Activated gamma-delta T cell treated with anti-CD3 and anti-CD28 coated beads, Interleukin-2, amount 50 U/mL, for 16 hours (primary cell): ENCODE data around the gene PDE9A.

Experiments
- DNase-seq: peaks from one replicate; pipeline ENCODE4 v3.0.0-alpha.2; 2020; ENCODE audit warnings: low read depth

Gene PDE9A

DNA sequence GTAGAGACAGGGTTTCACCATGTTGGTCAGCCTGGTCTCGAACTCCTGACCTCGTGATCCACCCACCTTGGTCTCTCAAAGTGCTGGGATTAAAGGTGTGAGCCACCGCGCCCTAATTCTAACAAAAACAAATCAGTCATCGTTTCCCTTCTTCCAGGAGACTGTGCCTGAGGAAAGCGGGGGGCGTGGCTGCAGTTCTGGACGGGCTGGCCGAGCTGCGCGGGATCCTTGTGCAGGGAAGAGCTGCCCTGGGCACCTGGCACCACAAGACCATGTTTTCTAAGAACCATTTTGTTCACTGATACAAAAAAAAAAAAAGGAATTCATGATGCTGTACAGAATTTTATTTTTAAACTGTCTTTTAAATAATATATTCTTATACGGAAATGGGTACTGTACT is 121.7 kb downstream of the PDE9A start:
- no peak for DNase-seq

DNA sequence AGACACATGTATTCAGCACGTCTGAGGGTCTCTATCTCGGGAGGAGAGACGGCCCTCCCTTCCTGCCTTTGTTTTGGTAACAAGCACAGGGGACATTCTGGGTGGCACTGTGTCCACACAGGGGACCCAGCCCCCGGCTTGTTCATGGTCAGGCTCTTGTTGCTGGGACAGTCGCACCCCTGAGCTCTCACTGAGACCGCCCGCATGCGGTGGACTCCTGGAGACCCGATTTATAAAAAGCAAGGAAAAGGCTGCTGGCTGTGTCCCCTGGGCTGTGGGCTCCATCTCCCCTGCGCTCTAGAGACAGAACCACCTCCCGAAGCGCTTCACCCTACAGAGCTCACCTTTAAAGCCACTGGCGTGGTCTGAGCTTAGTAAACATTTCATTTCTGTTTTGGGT is 122.5 kb downstream of the PDE9A start:
- no peak for DNase-seq

DNA sequence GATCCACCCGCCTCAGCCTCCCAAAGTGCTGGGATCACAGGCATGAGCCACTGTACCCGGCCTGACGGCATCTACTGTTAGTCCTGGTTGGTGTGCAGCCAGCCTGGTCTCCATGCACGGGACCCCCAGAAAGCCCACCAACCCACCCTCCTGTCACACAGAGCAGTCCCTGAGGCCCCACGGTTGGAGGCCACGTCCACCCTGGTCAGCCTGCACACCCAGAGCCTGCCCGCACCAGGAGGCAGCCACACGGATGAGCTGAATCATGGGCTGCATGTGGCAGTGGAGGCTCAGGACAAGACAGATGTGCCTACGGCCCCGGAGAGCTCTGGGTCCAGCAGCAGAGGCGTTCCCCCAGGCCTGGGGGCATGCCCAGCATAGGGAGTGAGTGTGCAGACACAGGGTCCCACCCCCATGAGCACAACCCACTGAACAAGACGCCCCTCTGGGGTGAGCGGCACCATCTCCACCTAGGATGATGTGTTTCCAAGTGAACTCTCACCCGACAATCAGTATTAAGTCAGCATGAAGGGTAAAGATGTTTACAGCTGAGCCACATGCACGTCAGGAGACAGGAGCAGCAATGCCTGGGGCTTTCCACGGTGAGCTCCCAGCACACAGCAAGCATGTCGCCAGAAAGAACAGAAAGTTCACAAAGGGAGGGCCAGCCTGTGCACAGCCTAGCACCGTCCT is 123.8 kb downstream of the PDE9A start:
- DNase-seq = no peak

DNA sequence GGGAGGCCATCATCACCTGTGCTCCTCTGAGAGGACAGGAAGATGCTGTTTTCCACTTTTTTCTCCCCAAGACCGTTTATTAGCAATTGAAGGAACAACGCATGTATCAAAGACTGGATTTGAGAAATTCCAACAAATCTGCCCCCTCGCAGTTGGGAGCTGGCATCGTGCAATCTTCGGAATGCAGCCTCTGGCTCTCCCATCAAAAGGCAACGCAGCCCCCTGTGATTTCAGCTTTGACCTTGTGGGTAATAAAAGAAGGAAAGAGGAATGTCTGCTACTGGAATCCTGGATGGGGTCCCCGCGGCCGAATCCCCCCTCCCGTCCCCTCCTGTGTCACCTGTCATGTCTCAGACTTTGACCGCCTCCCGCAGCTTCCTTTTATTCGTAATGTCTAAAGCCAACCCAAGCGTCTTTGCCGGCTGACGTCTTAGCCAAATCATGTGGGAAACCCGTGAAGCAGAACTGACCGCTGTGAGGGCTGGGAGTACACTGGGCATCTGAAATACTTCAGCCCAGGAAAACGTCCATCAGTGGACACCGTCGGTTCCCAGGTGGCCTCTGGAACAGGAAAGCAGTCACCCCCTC is 124.4 kb downstream of the PDE9A start:
- DNase-seq = no peak

DNA sequence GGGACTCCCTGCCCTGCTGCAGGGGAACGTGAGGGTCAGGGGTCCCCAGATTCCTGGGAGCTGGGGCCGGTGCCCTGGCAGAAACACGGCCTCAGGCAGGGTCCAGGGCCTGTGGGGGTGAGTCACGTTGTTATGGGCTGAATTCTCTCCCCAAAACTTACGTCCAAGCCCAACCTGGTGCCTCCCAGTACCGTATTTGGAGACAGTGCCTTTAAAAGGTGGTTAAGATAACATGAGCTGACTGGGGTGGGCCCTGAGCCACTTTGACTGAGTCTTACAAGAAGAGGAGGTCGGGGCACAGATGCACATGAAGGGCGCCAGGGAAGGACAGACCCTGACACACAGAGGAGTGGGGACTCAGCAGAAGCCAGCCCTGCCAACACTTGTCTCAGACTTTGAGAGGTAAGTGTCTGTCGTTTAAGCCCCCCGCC is 126.0 kb downstream of the PDE9A start:
- no peak for DNase-seq

DNA sequence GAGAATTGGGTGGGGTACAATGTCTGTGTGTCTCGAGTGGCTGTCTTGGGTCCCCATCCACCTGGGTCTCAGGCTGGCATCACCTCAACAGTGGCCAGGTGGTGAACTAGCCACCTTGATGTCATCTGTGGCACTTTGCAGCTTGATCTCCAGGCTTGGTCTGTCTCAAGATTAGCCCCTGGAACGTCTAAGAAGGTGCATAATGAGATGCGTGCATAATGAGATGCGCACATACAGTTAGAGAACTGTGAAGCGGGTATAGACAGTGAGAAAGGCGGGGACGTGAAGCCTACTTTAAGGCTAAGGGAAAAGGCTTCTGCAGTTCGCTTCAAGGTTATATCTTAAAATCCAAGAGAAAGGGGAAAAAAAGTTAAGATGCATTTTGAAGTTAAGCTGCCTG is 127.2 kb downstream of the PDE9A start:
- no peak for DNase-seq

DNA sequence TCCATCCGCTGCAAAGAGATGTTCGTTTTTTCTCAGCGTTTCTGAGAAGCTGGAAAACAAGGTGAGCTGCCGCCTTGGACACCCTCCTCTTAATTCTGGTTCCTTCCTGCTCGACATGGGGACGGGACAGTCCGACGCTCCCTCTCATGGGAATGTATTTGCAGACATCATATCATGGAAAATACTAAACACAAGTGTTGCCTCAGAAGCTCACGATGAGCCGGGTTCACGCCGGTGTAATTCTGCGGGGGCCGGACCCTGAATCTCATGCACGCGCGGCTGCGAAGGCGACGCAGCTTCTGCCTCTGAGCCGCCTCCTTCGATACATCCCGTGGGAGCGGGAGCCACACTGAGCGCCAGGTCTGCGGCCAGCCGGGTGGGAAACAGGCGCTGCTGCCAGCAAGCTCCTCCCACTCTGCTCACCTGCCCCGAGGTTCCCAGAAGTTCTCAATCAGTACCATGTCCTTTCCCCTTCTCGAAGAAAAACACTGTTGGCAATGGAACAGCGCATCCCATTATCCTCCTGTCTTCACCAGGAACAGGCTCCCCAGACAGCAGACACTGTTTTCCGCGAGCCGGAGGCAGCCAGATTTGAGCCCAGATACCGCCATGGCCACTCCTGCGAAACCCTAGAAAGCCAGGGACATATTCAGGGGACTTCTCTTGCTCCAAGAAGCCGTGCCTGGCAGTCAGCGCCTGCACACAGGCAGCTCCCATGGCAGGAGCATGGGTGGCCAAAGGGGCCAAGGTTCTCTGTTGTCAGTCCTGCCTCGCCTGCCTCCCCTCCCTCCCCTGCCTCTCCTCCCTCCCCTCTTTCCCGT is 127.9 kb downstream of the PDE9A start:
- no peak for DNase-seq

DNA sequence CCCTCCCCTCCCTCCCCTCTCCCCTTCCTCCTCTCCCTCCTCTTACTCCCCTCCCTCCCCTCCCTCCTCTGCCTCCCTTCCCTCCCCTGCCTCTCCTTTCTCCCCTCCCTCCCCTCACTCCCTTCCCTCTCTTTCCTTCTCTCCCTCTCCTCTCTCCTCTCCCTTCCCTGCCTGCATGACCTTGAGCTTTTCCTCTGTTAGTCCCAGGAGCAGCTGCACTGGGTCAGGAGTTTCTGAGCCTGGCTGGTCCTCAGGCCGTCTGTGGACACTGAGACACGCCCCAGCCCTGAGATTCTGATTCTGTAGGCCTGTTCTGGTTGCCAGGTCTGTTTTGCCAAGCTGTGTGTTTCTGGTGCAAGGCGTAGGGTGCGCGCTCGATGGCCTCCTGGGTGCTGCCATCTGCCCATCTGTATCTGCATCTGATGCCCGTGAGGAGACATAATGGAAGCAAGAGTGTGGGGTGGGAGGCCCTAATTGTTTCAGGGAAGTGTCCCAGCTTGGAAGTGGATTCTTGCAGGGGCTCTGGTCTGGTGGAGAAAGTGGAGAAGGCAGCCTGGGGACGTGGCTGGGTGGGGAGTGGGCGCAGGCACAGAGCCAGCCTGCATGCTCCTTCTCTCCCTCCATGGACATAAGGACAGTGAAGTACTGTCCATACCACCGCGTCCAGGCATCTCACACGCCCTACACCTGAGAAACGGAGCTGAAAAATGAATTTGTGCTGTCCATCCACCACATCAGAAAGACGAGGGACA is 128.7 kb downstream of the PDE9A start:
- no peak for DNase-seq

DNA sequence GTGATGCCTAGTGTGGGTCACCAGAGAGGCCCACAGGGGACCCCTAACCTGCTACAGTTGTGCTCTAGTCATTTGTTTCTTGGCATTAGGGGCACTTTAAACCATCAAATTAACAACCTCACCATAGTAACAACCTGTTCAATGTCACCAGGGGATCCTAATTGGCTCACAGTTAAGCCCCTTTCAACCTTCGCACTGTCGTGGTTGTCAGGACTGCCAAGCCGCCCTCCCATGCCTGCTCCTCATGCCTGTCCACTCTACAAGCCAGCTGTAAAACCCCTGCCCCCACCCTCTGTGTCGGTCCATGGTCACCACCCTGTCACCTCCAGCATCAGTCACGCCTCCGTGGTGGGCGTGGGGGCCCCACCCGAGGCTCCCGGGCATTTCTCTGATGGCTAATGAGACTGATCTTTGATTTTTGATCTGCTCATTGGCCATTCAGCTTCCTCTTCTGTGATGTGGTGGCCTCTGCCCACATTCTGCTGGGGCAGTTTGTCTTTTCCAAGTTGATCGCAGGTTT is 129.4 kb downstream of the PDE9A start:
- no peak for DNase-seq

DNA sequence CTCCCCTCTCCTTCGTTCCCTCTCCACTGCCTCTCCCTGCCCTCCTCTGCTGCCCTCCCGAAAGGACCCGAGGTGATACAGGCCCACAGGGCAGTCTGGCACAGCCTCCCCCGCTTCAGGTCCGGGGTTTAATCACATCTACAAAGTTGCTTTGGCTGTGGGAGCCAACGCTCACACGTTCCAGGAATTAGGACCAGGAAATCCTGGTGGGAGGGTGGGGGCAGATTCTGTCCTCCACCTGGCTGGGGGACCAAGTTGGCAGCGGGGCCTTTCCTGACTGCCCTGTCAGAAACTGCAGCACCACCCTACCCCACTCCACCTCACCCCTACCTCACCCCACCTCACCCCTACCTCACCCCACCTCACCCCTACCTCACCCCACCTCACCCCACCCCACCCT is 130.9 kb downstream of the PDE9A start:
- DNase-seq = no peak

DNA sequence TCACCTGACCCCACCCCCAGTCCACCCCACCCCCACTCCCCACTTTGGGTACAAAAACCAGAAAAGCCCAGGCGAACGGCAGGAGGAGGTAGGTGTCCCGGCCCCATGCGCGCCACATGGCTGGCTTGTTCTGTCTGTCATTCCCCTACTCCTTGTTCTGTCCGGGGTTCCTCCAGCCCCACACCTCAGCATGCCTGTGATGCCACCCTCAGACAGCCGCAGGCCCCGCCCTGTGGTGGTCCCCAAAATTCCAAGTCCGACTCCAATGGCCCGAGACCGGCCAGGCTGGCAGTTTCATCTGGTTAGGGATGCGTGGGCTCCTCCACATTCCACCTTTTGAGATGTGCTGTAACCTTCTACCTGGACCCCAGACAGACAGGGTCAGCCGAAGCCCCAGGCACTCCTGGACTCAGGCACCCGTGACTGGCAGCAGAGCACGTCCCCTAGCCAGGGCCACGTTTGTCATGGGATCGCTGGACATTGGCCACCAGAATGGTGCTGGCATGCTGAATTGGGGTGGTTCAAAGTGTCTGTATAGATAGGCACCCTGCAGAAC is 131.6 kb downstream of the PDE9A start:
- DNase-seq = no peak

DNA sequence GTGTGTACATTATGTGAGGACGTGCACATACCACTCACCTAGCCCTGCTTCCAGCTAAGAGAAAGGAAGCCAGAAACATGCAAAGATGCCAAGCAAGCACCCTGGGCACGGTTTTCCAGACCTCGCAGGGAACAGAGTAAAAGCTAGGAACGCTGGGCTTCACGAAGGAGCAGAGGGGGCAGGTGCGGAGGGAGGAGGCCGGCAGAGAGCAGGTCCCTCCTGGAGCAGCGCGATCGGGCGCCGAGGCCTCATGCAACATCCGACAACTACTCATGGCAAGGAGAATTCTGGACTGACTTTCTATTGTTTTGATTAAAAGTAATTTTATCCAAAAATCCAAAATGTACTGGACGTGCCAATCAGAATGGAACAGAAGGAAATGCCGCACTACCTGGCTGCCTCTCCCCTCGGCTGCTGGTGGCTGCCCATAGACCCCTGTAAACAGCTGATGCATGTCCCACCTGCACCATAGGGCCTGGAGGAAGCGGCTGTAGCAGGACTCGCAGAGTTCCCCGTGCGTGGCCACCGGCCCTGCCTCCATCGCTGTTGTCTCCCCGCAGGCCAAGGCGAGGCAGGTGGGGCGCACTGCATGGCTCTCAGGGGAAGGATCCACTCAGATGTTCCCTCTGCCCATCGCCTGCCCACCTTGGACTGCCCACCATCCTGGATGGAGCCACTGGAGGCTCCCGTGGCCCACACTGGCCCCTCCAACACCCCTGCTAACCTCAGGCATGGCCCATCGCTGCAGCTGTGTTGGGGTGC is 132.4 kb downstream of the PDE9A start:
- no peak for DNase-seq

DNA sequence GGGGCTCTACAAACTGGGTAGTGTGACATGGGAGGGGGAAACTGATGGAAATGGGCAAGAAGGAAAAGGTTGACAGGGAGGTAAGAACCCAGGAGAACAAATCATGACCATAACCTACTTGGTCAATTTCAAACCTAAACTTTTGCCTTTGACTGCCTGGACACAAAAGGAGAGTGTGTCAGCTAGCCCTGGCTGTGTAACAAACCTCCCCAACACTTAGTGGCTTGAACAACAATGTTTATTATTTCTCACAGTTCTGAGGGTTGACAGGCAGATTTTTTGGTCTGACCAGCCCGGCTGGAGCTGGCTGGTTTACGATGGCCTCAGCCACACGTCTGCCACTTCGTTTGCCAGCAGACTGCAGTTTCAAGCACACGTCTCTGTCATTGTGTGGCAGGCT is 133.5 kb downstream of the PDE9A start:
- DNase-seq = no peak

DNA sequence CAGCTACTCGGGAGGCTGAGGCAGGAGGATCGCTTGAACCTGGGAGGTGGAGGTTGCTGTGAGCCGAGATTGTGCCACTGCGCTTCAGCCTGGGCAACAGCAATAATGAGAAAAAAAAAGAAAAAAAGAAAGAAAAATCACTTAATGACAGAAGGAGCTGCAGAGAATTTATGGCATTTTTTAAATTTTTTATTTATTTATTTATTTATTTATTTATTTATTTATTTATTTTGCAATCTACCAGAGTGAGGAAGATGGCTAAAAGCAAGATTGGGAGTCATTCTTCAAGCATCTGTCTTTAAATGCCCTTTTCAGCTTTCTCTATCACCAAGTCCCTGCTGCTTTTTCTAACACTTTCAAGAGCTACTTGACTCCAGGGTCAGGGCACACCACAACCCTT is 134.2 kb downstream of the PDE9A start:
- no peak for DNase-seq

DNA sequence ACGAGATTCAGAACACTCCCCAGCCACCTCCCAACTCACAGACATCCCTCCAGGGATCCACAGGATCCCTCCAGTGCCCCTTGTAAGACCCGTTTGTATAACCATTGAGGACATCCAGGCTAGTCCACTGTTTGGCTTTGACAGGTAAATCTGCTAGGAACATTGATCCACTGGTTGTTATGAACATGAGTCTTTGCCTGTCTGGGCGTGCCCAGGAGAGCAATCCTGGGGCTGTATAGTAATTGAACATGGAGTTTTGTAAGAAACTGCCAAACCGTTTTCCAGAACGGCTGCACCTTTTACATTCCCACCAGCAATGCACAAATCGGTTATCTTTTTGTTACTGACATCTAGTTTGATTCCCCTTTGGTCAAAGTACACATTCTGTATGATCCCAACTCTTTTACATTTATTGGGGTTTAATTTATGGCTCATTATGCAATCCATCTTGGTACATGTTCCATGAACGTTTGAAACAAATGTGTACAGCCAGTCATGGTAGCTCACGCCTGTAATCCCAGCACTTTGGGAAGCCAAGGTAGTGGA is 137.2 kb downstream of the PDE9A start:
- DNase-seq = no peak

DNA sequence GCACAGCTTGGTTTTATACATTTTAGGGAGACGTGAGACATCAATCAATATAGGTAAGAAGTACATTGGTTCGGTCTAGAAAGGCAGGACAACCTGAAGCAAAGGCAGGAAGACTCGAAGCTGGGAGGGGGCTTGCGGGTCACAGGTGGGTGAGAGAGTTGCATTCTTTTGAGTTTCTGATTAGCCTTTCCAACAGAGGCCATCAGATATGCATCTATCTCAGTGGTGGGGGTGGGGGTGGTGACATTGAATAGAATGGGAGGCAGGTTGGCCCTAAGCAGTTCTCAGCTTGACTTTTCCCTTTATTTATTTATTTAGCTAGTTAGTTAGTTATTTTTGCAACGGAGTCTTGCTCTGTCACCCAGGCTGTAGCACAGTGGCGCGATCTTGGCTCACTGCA is 140.4 kb downstream of the PDE9A start:
- no peak for DNase-seq

DNA sequence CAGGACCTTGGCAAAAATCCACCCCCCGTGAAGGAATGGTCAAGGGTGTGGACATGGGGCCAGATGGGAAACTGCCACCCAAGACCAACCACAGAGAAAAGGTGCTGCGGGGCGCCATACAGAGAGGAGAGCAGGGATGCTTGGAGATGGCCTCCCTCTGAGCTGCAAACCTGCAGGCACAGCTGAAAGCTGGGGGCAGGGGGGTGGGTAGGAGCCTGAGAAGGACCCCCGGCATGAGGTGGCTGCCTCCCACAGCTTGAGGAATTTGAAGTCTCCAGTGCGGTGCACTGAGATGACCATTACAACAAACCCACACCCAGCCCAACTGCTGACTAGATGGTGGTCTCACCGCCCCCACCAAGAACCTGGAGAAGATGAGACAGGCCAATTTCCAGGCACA is 141.1 kb downstream of the PDE9A start:
- DNase-seq = no peak

DNA sequence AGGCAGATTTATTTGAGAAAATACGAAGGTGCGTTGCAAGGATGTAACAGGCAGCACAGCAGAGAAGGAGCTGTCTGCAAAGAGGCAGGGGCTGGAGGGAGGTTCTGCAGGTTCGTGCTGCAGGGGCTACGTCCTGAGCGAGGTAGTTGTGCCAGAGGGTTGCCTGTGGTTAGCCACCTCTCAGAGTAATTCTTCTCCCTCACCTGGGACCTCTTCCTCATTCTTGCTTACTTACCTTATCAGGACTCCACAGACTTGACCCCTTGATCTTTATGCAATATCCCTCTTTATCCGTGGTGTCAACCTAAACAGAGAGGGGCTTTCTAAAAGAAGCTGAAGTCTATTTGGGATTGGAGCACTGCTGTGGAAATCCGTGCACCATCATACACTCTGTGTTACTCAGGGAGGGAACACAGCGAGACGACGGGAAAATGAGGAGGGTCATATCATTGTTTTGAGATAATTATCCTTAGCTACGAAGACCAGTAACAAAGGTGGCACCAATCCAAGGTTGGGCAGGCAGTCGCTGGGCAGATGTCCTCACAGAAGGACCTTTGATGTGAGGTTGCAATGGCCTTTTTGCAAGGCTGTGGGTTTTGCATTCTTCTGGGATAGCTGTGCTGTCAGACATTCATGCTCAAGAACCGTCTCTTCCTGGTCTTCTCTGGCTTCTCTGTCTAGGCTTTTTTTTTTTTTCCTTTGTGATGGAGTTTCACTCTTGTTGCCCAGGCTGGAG is 143.1 kb downstream of the PDE9A start:
- no peak for DNase-seq

DNA sequence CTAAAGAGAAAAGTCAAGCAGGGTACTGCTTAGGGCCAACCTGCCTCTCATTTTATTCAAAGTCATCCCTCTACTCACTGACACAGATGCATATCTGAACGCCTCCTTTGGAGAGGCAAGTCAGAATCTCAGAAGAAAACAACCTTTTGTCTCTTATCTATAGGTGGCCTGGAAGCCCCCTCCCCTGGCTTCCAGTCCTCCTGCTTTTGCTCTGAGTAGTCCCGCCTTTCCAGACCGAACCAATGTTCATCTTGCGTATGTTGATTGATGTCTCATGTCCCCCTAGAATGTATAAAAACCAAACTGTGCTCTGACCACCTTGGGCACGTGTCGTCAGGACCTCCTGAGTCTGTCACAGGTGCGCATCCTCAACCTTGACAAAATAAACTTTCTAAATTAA is 144.1 kb downstream of the PDE9A start:
- DNase-seq = no peak

DNA sequence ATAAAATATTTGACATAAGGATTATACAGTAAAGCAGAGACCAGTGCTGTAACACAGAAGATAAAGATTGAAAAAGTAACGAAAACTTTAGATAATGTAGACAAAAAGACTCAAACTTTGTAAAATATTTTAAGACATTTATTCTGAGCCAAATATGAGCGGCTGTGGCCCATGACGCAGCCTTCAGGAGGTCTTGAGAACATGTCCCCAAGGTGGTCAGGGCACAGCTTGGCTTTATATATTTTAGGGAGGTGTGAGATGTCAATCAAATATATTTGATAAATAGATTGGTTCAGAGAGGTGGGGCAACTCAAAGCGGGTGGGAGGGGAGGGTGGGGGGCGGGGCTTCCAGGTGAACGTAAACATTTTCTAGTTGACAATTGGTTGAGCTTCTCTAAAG is 144.7 kb downstream of the PDE9A start:
- no peak for DNase-seq
